Pancreas (tissue), 10 donors: ENCODE measurements around the gene THBS2. TPM values are rescaled to one million over a fixed set of nuclear protein-coding genes. Genes with fewer than 3 reads are reported as not detected.
A peak's percentile ranks its signal among the peaks of the same experiment; 100 is the strongest.
"Not testable (repeated sequence)": the region's sequence is repeated elsewhere in the genome, so short reads cannot be mapped to it uniquely, and the experiment has no call there.

Experiments
- ATAC-seq, 4 donors: fragments of 200-7000 bp; cut with Tn5 transposase; one replicate each; pipeline versions ENCODE4 v1.8.0 to v1.9.1; 2020; ENCODE audit warnings: mild to moderate bottlenecking in 4 of 4, moderate library complexity in 4 of 4
- DNase-seq, 6 donors: peaks; one replicate each; pipeline ENCODE4 v3.0.0-alpha.2; 2020
- FAIRE-seq: peaks from 2 replicates; lab custom pipeline; 2012; peaks lifted over from hg19 to GRCh38; lab: Jason Lieb, UNC
- H3K27ac ChIP-seq, 4 donors: fragments of 200-600 bp; sonication (generic); 1 replicate in 3 of 4; 2 replicates in 1 of 4; pipeline versions ENCODE4 v1.5.0 to v1.8.0; 2020
- H3K27me3 ChIP-seq, 4 donors: fragments of 200-600 bp; one replicate each; pipeline ENCODE4 v1.8.0; 2021
- H3K36me3 ChIP-seq, 3 donors: fragments of 200-600 bp; sonication (generic) in 1 of 3; one replicate each; pipeline versions ENCODE4 v1.5.0 to v1.8.0; 2020 to 2021
- H3K4me1 ChIP-seq, 3 donors: fragments of 200-600 bp; one replicate each; pipeline ENCODE4 v1.8.0; 2021
- H3K4me3 ChIP-seq, 4 donors: fragments of 200-600 bp; sonication (generic) in 2 of 4; one replicate each; pipeline versions ENCODE4 v1.5.0 to v1.8.0; 2020 to 2021
- H3K9me3 ChIP-seq, 4 donors: fragments of 200-600 bp; one replicate each; pipeline ENCODE4 v1.8.0; 2021
- CTCF ChIP-seq, 4 donors: fragments of 200-600 bp; sonication (generic) in 3 of 4; IDR thresholded peaks; one replicate each; pipeline versions ENCODE4 v1.5.0 to v1.8.0; 2021; ENCODE audit warnings: antibody characterized with exemption in 4 of 4
- WGBS, 2 donors: extraction: QIAGEN DNeasy Blood & Tissue Kit; methylation state at CpG; one replicate each; pipeline ENCODE4 v1.1.7; 2013; 5-methylcytosine and 5-hydroxymethylcytosine counted together
- intact Hi-C, 3 donors: fragments of 100-400 bp; cut with DNase I; formaldehyde crosslinking; loops; one replicate each; pipeline versions ENCODE4 v1.11.1 to v1.14.2; 2022
- polyA plus RNA-seq, 2 donors: library from polyadenylated mRNA; stranded (reverse); fragments of 200-250 nt; gene quantifications; one replicate each; pipeline ENCODE4 v1.2.3, GENCODE V29; 2013
- total RNA-seq, 6 donors: library from RNA; stranded (reverse); fragmentation: NEBNext Ultra II Directional in 4 of 6; extraction: Animal tissue kit (Norgen Biotek cat#: 25700) in 4 of 6; gene quantifications; one replicate each; pipeline versions ENCODE4 v1.2.1 to v1.2.4, GENCODE V29; 2021 to 2023
- donor health status: healthy with polysubstance abuse.
- donor health status: DM: no; HTN: no; CAD: no; lungs with moderate emphysema.
- donor health status: DM: no; HTN: no; CAD: no.
- donor health status: control.
- donor health status: control.
- donor health status: Bipolar disorder and iron deficiency.
- donor health status: DM: yes; HTN: yes; CAD: no.
- donor health status: DM: no; HTN: no; CAD: no.
- donor health status: DM: no; HTN: no; CAD: no.
- donor health status: DM: yes; HTN: yes; CAD: no.

The THBS2 gene
- total RNA-seq: 10 to 100 TPM in 2 of 6 donors, 1 to 10 TPM in 4; 2.1 to 39.4 (median 3.6) TPM
- polyA plus RNA-seq: 1 to 10 TPM in 1 of 2 donors, under 1 TPM in 1; 0.96 to 1.7 TPM

GRCh38 chr6:169253337-169254238 is at the start of gene THBS2:
Gene THBS2, minus strand, starts transcription at chr6:169253846. Its CDS starts 3,062 bp downstream, at chr6:169250784.
- peak within 1 kb of the TSS in 2 of 4 donors; percentile 4 to 20 for H3K4me3 ChIP-seq
- DNase-seq (peak in 1 of 6 donors; percentile 35), FAIRE-seq (no peak), ATAC-seq (peak in 3 of 4 donors; percentile 56 to 78 (median 65))
- no peak for TF ChIP-seq CTCF (IDR thresholded peaks at IDR 0.05)
- WGBS, 2 donors: 15 to 25% methylated on average over 34 of the region's 34 CpGs
- H3K27ac ChIP-seq: no peak within 1 kb of the TSS
- H3K4me1 ChIP-seq: no peaks in the 10 kb centered on the region
- H3K9me3 ChIP-seq: no peaks in the 10 kb centered on the region
- intact Hi-C loops: no loop called here
- H3K27me3 ChIP-seq: peaks cover 0 to 15% (median 3%) of the 10 kb centered on the region in 4 donors
- no peaks in the 10 kb centered on the region for H3K36me3 ChIP-seq

- intact Hi-C loops: no loop called here
- no peak for TF ChIP-seq CTCF (IDR thresholded peaks at IDR 0.05)
These were observed 49.1 kb upstream of the THBS2 start for GRCh38 chr6:169302716-169303115.

GRCh38 chr6:169302255-169302654 is 48.6 kb upstream of the THBS2 start:
- TF ChIP-seq CTCF (IDR thresholded peaks at IDR 0.05): no peak
- no peak for DNase-seq
- intact Hi-C loops: no loop called here
- Histone ChIP-seq H3K27me3 (no peaks in the 10 kb centered on the region), H3K4me3 (no peak overlapping the region), H3K36me3 (no peaks in the 10 kb centered on the region), H3K9me3 (no peaks in the 10 kb centered on the region), H3K27ac (no peak overlapping the region), H3K4me1 (no peaks in the 10 kb centered on the region)
- no peak for FAIRE-seq
- no peak for ATAC-seq

More at GRCh38 chr6:169302716-169303115, 49.1 kb upstream of the THBS2 start:
- Histone ChIP-seq H3K4me3 (no peak overlapping the region), H3K27me3 (no peaks in the 10 kb centered on the region), H3K36me3 (no peaks in the 10 kb centered on the region), H3K27ac (no peak overlapping the region), H3K4me1 (no peaks in the 10 kb centered on the region), H3K9me3 (no peaks in the 10 kb centered on the region)
- no peak for FAIRE-seq
- no peak for ATAC-seq
- WGBS, 2 donors: 43 to 54% methylated on average over 3 of the region's 3 CpGs
- no peak for DNase-seq

GRCh38 chr6:169300916-169301315 is 47.3 kb upstream of the THBS2 start:
- Histone ChIP-seq H3K36me3 (no peaks in the 10 kb centered on the region), H3K27ac (no peak overlapping the region), H3K4me3 (no peak overlapping the region), H3K4me1 (no peaks in the 10 kb centered on the region), H3K9me3 (no peaks in the 10 kb centered on the region), H3K27me3 (no peaks in the 10 kb centered on the region)
- ATAC-seq (no peak), FAIRE-seq (no peak), DNase-seq (no peak)
- TF ChIP-seq CTCF (IDR thresholded peaks at IDR 0.05): no peak
- 71 to 84% methylated on average over 4 of the region's 4 CpGs for WGBS, 2 donors
- intact Hi-C loops: no loop called here

GRCh38 chr6:169298626-169299025 is 45.0 kb upstream of the THBS2 start:
- H3K9me3 ChIP-seq, intact Hi-C loops, DNase-seq, H3K4me1 ChIP-seq, ATAC-seq, FAIRE-seq, H3K27ac ChIP-seq, H3K36me3 ChIP-seq, H3K4me3 ChIP-seq, H3K27me3 ChIP-seq: not testable (repeated sequence)
- 54 to 58% methylated on average over 1 of the region's 1 CpG for whole genome bisulfite sequencing, 2 donors
